GM18873 (cell line): ENCODE data around the gene ASNS.
"Not testable (repeated sequence)": the region's sequence is repeated elsewhere in the genome, so short reads cannot be mapped to it uniquely, and the experiment has no call there.

Source experiments
- ATAC-seq: cut with Tn5 transposase; IDR thresholded peaks from one replicate; pipeline ENCODE4 v1.9.1; 2021; ENCODE audit warnings: mild to moderate bottlenecking, moderate library complexity, moderate number of reproducible peaks; ENCODE audit not compliant: unreplicated experiment, low FRiP score

ASNS gene, protein sequence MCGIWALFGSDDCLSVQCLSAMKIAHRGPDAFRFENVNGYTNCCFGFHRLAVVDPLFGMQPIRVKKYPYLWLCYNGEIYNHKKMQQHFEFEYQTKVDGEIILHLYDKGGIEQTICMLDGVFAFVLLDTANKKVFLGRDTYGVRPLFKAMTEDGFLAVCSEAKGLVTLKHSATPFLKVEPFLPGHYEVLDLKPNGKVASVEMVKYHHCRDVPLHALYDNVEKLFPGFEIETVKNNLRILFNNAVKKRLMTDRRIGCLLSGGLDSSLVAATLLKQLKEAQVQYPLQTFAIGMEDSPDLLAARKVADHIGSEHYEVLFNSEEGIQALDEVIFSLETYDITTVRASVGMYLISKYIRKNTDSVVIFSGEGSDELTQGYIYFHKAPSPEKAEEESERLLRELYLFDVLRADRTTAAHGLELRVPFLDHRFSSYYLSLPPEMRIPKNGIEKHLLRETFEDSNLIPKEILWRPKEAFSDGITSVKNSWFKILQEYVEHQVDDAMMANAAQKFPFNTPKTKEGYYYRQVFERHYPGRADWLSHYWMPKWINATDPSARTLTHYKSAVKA

DNA sequence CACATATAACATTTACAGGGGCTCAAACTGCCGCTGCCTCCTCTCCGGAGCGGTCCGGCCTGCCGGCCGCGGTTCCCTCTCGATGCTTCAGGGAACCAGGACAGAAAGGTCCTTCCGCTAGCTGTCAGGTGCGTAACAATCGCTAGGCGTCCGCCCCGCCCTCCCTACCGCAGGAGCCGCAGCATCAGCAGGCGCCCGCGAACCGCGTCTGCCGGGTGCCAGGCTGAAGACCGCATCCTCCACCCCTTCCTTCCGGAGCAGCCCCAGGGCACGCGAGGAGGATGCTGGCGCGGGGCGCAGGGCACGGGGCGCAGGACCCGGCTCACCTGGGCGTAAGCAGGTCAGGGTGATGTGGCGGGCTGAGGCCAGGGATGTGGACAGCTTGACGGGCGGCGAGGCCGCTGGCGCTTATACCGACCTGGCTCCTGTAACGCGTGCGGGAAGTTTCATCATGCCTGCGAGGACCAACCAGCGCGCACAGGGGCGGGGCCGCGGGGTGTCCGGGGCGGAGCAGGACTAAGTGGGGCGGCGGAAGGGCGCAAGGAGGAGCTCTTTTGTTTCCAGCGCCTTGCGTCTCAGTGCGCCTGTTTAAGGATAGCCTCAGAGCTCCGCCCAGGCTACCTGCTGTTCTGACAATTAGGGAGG, at the start of gene ASNS:
TSS of gene ASNS (minus strand) at position 384 of the 645 bp plus-strand sequence. CDS start 3,252 bp downstream, outside the sequence.
- peak; percentile 99 for ATAC-seq

- not testable (repeated sequence) for ATAC-seq
These were observed 49.0 kb upstream of the ASNS start for GRCh38 chr7:97921254-97921653.

DNA sequence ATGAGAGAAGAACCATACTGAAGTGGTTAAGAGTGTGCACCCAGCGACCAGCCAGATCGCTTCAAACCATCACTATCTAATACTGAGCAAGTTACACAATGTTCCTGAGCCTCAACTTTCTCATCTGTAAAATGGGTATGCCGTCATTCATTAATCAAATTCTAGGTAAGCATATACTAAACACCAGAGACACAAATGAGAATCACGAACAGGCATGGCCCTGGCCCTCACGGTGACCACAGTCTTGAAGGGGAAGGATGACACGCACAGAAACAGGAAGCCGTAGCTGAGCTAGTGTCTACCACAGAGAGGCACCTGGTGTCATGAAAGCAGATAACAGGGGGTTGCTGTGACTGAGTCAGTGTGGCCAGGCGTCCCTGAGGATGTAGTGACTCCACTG, 43.1 kb upstream of the ASNS start:
- not testable (repeated sequence) for ATAC-seq

DNA sequence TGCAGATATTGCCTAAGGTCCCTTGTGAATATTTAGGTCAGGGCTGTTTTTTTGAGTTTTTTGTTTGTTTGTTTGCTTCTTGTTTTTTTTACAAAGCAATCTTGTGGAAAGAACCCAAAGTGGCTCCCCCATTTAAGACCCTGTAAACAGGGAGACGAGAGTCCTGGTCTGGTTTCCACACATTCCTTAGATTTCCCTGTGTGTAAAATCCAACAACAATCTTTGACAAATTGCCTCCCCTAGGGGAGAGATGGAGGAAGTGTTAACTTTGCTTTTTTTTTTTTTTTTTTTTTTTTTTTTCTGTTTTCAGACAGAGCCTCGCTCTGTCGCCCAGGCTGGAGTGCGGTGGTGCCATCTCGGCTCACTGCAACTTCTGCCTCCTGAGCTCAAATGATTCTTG, 40.1 kb upstream of the ASNS start:
- not testable (repeated sequence) for ATAC-seq

DNA sequence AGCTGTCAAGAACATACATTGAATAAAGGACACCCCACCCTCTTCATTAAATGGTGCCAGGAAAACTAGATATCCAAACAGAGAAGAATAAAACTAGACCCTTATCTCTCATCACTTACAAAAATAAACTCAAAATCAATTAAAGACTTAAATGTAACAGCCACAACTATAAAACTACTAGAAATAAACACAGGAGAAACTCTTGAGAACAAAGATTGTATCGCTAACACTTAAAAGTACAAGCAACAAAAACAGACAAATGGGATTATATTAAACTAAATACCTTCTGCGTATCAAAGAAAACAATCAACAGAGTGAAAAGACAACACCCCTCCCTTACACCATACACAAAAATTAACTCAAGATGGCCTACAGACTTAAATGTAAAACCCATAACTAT, 24.7 kb upstream of the ASNS start:
- not testable (repeated sequence) for ATAC-seq

DNA sequence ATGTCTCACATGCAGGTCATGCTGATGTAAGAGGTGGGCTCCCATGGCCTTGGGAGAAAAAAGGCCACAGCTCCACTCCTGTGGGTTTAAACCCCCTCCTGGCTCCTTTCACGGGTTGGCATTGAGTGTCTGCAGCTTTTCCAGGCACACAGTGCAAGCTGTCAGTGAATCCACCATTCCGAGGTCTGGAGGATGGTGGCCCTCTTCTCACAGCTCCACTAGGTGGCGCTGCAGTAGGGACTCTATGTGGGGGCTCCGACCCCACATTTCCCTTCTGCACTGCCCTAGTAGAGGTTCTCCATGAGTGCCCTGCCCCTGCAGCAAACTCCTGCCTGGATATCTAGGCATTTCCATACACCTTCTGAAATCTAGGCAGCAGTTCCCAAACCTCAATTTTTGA, 19.5 kb upstream of the ASNS start:
- not testable (repeated sequence) for ATAC-seq

GRCh38 chr7:97879527-97879926, 7.3 kb upstream of the ASNS start:
- not testable (repeated sequence) for ATAC-seq

- not testable (repeated sequence) for ATAC-seq
These were observed 2.7 kb upstream of the ASNS start for GRCh38 chr7:97874894-97875293.

DNA sequence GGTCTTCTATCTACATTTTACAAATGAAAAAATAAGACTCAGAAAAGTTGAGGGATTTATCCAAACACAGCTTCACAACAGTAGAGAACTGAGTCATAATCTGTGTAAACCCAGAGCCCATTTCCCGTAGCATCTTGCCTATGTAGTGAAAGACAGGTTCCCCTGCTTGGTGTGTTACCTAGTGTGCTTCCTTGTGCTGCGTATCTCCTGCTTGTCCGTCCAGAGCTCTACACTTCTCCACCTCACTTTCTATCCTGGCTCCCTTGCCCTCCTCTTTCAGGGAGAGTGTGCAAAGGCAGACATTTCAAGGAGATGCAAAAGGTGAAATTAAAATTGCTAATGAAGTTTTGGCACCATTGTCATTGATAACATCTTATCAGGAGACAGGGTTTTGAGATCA, 1.4 kb upstream of the ASNS start:
- ATAC-seq, result no peak

DNA sequence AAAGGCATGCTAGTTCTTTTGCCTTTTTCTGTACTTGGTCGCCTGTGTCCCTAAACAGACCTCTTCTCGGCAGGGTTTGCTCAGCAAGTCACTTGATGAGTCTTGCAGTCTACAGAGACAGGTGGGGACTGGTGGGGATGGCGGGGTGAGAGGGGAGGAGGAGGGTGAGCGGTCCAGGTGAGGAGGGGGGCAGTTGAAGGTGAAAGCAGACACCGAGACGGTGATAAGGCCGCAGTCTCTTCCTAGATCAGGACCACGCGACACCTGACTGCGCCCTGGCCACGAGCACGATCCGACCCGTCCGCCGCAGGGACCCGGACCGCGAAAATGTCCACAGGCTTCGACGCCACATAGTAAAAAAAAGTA, 566 bp downstream of the ASNS start:
- ATAC-seq, result peak; percentile 9

GRCh38 chr7:97868788-97869187, 3.4 kb downstream of the ASNS start:
- ATAC-seq, result no peak

DNA sequence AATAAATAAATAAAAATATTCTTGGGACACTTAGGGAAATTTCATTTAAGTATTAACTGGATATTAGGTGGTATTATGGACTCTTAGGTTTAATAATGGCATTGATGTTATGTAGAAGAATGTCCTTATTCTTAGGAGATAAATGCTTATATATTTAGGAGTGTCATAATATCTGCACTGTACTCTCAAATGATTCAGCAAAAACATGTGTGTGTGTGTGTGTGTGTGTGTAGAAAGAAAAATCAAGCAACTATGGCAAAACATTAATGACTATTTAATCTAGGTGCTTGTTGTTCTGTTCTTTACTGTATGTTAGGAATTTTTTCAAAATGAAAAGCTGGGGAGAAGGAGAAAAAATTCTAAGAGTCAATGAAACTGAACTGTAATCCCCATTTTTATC, 3.9 kb downstream of the ASNS start:
- no peak for ATAC-seq

DNA sequence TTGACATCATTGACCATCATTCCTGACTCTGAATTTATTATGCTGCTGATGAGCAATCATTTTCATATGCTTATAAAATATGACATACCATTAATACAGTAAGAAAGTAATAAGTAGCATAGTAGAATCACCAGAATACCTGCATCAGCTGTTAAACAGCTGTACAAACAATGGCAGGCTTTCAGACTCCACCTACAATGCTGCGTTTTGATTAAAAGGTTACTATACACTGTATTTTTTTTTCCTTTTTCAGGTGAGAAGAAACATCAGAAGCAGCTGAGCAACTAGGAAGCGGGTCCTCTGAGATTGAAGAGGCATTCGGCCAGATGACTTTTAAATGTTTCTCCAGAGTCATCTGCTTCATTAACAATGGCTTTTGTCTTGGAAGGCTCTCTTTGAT, 7.1 kb downstream of the ASNS start:
- ATAC-seq, result no peak

- ATAC-seq, result no peak
These were observed 12.5 kb downstream of the ASNS start for GRCh38 chr7:97859606-97860204.

GRCh38 chr7:97858221-97858620, 14.0 kb downstream of the ASNS start:
- no peak for ATAC-seq

- no peak for ATAC-seq
These were observed 14.7 kb downstream of the ASNS start for GRCh38 chr7:97857544-97857943.

DNA sequence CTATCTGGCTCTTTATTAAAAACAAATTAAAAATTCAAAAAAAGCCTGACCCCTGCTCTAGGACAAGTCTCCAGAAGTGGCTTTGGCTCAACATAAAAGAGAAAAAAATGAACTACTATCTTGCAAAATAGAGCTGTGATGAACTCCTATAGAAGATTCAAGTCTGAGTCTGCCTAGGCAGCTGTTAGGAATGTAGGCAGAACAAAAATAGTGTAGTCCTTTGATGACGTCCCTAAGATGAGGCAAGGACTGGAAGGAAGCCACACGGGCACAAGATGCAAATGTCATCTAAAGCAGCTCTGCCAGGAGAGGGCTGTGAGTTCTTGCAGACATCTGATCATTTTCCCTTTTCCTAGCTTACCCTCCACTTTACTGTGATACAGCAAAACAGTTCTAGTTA, 20.5 kb downstream of the ASNS start:
- ATAC-seq, result no peak

DNA sequence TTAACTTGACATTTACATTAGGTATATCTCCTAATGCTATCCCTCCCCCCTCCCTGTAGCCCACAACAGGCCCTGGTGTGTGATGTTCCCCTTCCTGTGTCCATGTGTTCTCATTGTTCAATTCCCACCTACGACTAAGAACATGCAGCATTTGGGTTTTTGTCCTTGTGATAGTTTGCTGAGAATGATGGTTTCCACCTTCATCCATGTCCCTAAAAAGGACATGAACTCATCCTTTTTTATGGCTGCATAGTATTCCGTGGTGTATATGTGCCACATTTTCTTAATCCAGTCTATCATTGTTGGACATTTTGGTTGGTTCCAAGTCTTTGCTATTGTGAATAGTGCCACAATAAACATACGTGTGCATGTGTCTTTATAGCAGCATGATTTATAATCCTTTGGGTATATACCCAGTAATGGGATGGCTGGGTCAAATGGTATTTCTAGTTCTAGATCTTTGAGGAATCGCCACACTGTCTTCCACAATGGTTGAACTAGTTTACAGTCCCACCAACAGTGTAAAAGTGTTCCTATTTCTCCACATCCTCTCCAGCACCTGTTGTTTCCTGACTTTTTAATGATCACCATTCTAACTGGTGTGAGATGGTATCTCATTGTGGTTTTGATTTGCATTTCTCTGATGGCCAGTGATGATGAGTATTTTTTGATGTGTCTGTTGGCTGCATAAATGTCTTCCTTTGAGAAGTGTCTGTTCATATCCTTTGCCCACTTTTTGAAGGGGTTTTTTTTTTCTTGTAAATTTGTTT, 21.8 kb downstream of the ASNS start:
- not testable (repeated sequence) for ATAC-seq

DNA sequence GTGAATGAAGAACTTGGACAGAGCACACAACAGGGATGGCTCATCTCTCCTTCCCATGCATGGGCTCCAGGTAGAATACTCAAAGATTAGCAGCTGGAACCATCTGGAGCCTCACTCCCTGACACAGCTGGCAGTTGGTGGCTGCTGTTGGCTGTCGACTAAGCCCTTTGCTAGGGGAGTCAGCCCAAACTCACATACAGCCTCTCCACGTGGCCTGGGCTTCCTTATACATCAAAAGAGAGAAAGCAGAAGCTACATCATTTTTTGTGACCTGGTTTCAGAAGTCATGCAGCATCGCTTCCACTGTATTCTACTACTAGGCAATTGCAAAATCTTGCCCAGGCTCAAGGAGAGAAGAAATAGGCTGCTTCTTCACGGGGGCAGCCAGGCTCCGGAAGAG, 24.4 kb downstream of the ASNS start:
- no peak for ATAC-seq

GRCh38 chr7:97846945-97847344, 25.3 kb downstream of the ASNS start:
- no peak for ATAC-seq
